Measurements from ENCODE around the gene PSMB7. TPM values are rescaled to one million over a fixed set of nuclear protein-coding genes. Genes with fewer than 3 reads are reported as not detected.

PSMB7 gene
- total RNA-seq, 1 experiment from 2014 or later, result 259 TPM

Other genes starting within 250 kb of the PSMB7 start
- 23.9 and 27.5 TPM in 2 replicates for gene NEK6, start 157.5 kb downstream of the PSMB7 start, total RNA-seq (2014; rRNA removed; shearing (Covaris generic))
- not detected in 2 replicates for gene ADGRD2, start 35.0 kb upstream of the PSMB7 start, total RNA-seq (2014; rRNA removed; shearing (Covaris generic))
- not detected in 2 replicates for gene NR5A1, start 92.0 kb upstream of the PSMB7 start, total RNA-seq (2014; rRNA removed; shearing (Covaris generic))

All from RPMI7951 (cell line).